GM12878 (cell line): ENCODE measurements around the gene APOL4. TPM values are rescaled to one million over a fixed set of nuclear protein-coding genes. Genes with fewer than 3 reads are reported as not detected.

Source experiments
- ATAC-seq: fragments of 200-7000 bp; cut with Tn5 transposase; 3 replicates; pipeline ENCODE4 v1.9.1; 2020; ENCODE audit warnings: mild to moderate bottlenecking, moderate library complexity
- BruUV-seq: library from RNA; stranded (reverse); fragments of 400-500 nt; replicated peaks from 2 replicates; lab custom pipeline; 2021; lab: Mats Ljungman, UMichigan
- CTCF ChIA-PET: fragments of 300-600 bp; sonication (Branson Sonifier 250); formaldehyde crosslinking; extraction: SDS; loops from one replicate; lab custom pipeline; 2021; ENCODE audit warnings: inconsistent platforms; lab: Yijun Ruan, JAX
- POLR2A ChIA-PET: fragments of 350-600 bp; formaldehyde crosslinking; extraction: SDS; loops from one replicate; lab custom pipeline; 2021; ENCODE audit warnings: inconsistent platforms; lab: Charles Lee
- RAD21 ChIA-PET: fragments of 300-600 bp; sonication (Branson Sonifier 250); formaldehyde crosslinking; loops from one replicate; lab custom pipeline; 2023; ENCODE audit warnings: antibody characterized with exemption; ENCODE audit not compliant: unreplicated experiment; lab: Charles Lee
- SMC1A ChIA-PET: fragments of 300-600 bp; sonication (Branson Sonifier 250); formaldehyde crosslinking; loops from one replicate; lab custom pipeline; 2023; ENCODE audit not compliant: unreplicated experiment, uncharacterized antibody; lab: Charles Lee
- DNase-seq: peaks from one replicate; pipeline ENCODE4 v3.0.0-alpha.2; 2011; ENCODE audit warnings: low read depth, low spot score
- FAIRE-seq: peaks from 3 replicates; lab custom pipeline; 2011; peaks lifted over from hg19 to GRCh38; lab: Jason Lieb, UNC
- H2AFZ ChIP-seq: 2 replicates; pipeline ENCODE4 v1.6.0; 2011; ENCODE audit warnings: low read depth, low read length, control low read depth; ENCODE audit not compliant: control insufficient read depth
- H3K27ac ChIP-seq: 2 replicates; pipeline ENCODE4 v1.5.1; 2011; ENCODE audit warnings: control low read depth; ENCODE audit not compliant: control insufficient read depth, insufficient read depth
- H3K27me3 ChIP-seq, 2 experiments: replicated peaks in 1 of 2; 2 replicates each; pipeline versions ENCODE4 v1.6.0 to v1.6.1; 2011; ENCODE audit warnings: low read length in 1 of 2; ENCODE audit not compliant: control insufficient read depth in 2 of 2, insufficient read depth in 2 of 2
- H3K36me3 ChIP-seq, 2 experiments: 2 replicates each; pipeline ENCODE4 v1.5.1; 2011; ENCODE audit warnings: low read length in 1 of 2; ENCODE audit not compliant: control insufficient read depth in 2 of 2, insufficient read depth in 2 of 2
- H3K4me1 ChIP-seq: 2 replicates; pipeline ENCODE4 v1.6.1; 2011; ENCODE audit warnings: mild to moderate bottlenecking, low read length, moderate library complexity, mixed read lengths; ENCODE audit not compliant: control insufficient read depth, insufficient read depth
- H3K4me2 ChIP-seq: 2 replicates; pipeline ENCODE4 v1.6.0; 2011; ENCODE audit warnings: control low read depth; ENCODE audit not compliant: control insufficient read depth, insufficient read depth
- H3K4me3 ChIP-seq: fragments of 200-600 bp; sonication (generic); 2 replicates; pipeline ENCODE4 v1.5.1; 2016
- H3K79me2 ChIP-seq: 2 replicates; pipeline ENCODE4 v1.6.0; 2011; ENCODE audit warnings: low read length; ENCODE audit not compliant: control insufficient read depth, insufficient read depth
- H3K9ac ChIP-seq: 2 replicates; pipeline ENCODE4 v1.8.0; 2011; ENCODE audit warnings: low read length, control low read depth, mixed read lengths; ENCODE audit not compliant: control insufficient read depth, insufficient read depth
- H3K9me3 ChIP-seq: replicated peaks from 3 replicates; pipeline ENCODE4 v1.5.1; 2011; ENCODE audit warnings: mild to moderate bottlenecking, low read length; ENCODE audit not compliant: control insufficient read depth, insufficient read depth
- H4K20me1 ChIP-seq: 2 replicates; pipeline ENCODE4 v1.6.0; 2011; ENCODE audit not compliant: control insufficient read depth, insufficient read depth
- ELK1 ChIP-seq: IDR thresholded peaks from 2 replicates; pipeline ENCODE4 v1.6.1; 2012; ENCODE audit warnings: low read depth, low read length, improper control_type of control experiment
- EZH2 ChIP-seq: IDR thresholded peaks from 2 replicates; pipeline ENCODE4 v1.6.1; 2012; ENCODE audit warnings: low read depth, mild to moderate bottlenecking, control low read depth, inconsistent platforms, low read length, borderline replicate concordance; ENCODE audit not compliant: control insufficient read depth
- MYB ChIP-seq: fragments of 150-350 bp; IDR thresholded peaks from 2 replicates; pipeline ENCODE4 v1.6.1; 2014; ENCODE audit warnings: mild to moderate bottlenecking, low read depth, low read length, borderline replicate concordance
- NR2F1 ChIP-seq: fragments of 450-650 bp; conservative IDR thresholded peaks from 2 replicates; pipeline ENCODE4 v1.6.1; 2017; ENCODE audit warnings: mild to moderate bottlenecking
- RB1 ChIP-seq: fragments of 450-650 bp; formaldehyde crosslinking; IDR thresholded peaks from 2 replicates; pipeline ENCODE4 v1.6.1; 2017; ENCODE audit warnings: mild to moderate bottlenecking, borderline replicate concordance
- RBBP5 ChIP-seq: fragments of 200-600 bp; sonication (generic); conservative IDR thresholded peaks from 2 replicates; pipeline ENCODE4 v1.6.1; 2016
- RFX5 ChIP-seq: IDR thresholded peaks from 2 replicates; pipeline ENCODE4 v1.6.1; 2011; ENCODE audit warnings: low read depth, low read length, improper control_type of control experiment
- SIN3A ChIP-seq: IDR thresholded peaks from 2 replicates; pipeline ENCODE4 v1.6.1; 2012; ENCODE audit warnings: low read depth, low read length, improper control_type of control experiment
- SUPT20H ChIP-seq: IDR thresholded peaks from 2 replicates; pipeline ENCODE4 v1.6.1; 2011; ENCODE audit warnings: low read depth, mild to moderate bottlenecking, low read length, moderate library complexity, borderline replicate concordance; ENCODE audit not compliant: control insufficient read depth
- ZBTB40 ChIP-seq: fragments of 450-650 bp; IDR thresholded peaks from 2 replicates; pipeline ENCODE4 v1.6.1; 2016; ENCODE audit warnings: mild to moderate bottlenecking, moderate library complexity, borderline replicate concordance
- ZNF207 ChIP-seq: fragments of 450-650 bp; IDR thresholded peaks from 2 replicates; pipeline ENCODE4 v1.6.1; 2014; ENCODE audit warnings: antibody characterized with exemption, mild to moderate bottlenecking, borderline replicate concordance
- WGBS: methylation state at CpG from one replicate; pipeline ENCODE4 v1.1.6; 2016; ENCODE audit warnings: low lambda C conversion rate; ENCODE audit not compliant: insufficient replicate concordance, insufficient coverage; ENCODE audit errors: missing lambda C conversion rate; 5-methylcytosine and 5-hydroxymethylcytosine counted together
- in situ Hi-C: fragments of 300-500 bp; cut with MboI; formaldehyde crosslinking; loops from 9 replicates; pipeline ENCODE4 v1.14.3; 2018; ENCODE audit warnings: mixed read lengths
- intact Hi-C: fragments of 100-400 bp; cut with micrococcal nuclease; formaldehyde crosslinking; loops from one replicate; pipeline ENCODE4 v1.14.2; 2022; ENCODE audit not compliant: unreplicated experiment
- polyA plus RNA-seq, 11 experiments: library from polyadenylated mRNA; depleted of rRNA in 4 of 11; unstranded in 6 of 11; stranded (reverse) in 5 of 11; fragments of >200 nt; fragmentation: Nextera tagmentation in 4 of 11; fragmentation: Illumina TruSeq in 1 of 11; extraction: Ambion mirVana in 4 of 11; extraction: Trizol in 1 of 11; gene quantifications; 1 replicate in 1 of 11; 2 replicates in 10 of 11; pipeline versions ENCODE4 v1.2.1 to v1.2.3, GENCODE V29; 2011 to 2016; ENCODE audit warnings: inconsistent platforms in 2 of 11, missing spikeins in 2 of 11, low read depth in 1 of 11
- total RNA-seq, 4 experiments: library from RNA; depleted of rRNA in 3 of 4; stranded (reverse); fragments of >200 nt in 3 of 4; fragmentation: Illumina TruSeq in 1 of 4; extraction: Trizol in 1 of 4; gene quantifications; 2 replicates each; pipeline versions ENCODE4 v1.2.1 to v1.2.3, GENCODE V29; 2013 to 2021

The APOL4 gene
- total and polyA plus RNA-seq, 10 of the 15 experiments (the other 5 are each of a cell fraction or from before 2014, with no cell fraction given), result 0.03 to 0.24 (median 0.19) TPM; not detected in 7

GRCh38 chr22:36226189-36226588 lies 24.6 kb upstream of the APOL4 start:
- no peak overlapping the region for H3K9ac ChIP-seq
- no peak overlapping the region for H3K4me2 ChIP-seq
- peaks cover 4 to 11% of the 10 kb centered on the region in 2 experiments for H3K36me3 ChIP-seq
- intact Hi-C loops (no loop called here), in situ Hi-C loops (no loop called here)
- FAIRE-seq (no peak), ATAC-seq (no peak), DNase-seq (no peak)
- H2AFZ ChIP-seq, result no peak overlapping the region
- no peak overlapping the region for H3K4me3 ChIP-seq
- ChIA-PET CTCF (interaction anchor here (1.0 to 2.6 kb wide), 3 partner anchors 14 to 53 kb away, joined by 3 to 6 read pairs (median 4); no protein-coding TSS in a partner anchor), SMC1A (interaction anchor here (2.6 kb wide), 1 partner anchor 11 kb away, joined by 12 read pairs; no protein-coding TSS in a partner anchor), RAD21 (no interaction called here), POLR2A (no interaction called here)
- no peaks in the 10 kb centered on the region for H3K79me2 ChIP-seq
- no peak for TF ChIP-seq ZBTB40
- TF ChIP-seq RB1, result no peak
- TF ChIP-seq MYB, result no peak
- no peak for TF ChIP-seq SIN3A
- no peak for TF ChIP-seq SUPT20H
- no peak for TF ChIP-seq NR2F1
- TF ChIP-seq RFX5, result no peak
- TF ChIP-seq EZH2, result no peak
- no peak for TF ChIP-seq RBBP5
- no peak for TF ChIP-seq ZNF207
- no peak for TF ChIP-seq ELK1
- H4K20me1 ChIP-seq, result no peaks in the 10 kb centered on the region
- no TSS peak for BruUV-seq
- WGBS, result 91% methylated on average over 5 of the region's 5 CpGs
- no peaks in the 10 kb centered on the region for H3K4me1 ChIP-seq
- no peaks in the 10 kb centered on the region for H3K9me3 ChIP-seq
- no peaks in the 10 kb centered on the region for H3K27me3 ChIP-seq
- H3K27ac ChIP-seq, result no peak overlapping the region
